HG02884 (cell line): ENCODE data around the gene ZBTB11.
"Not testable (repeated sequence)": the region's sequence is repeated elsewhere in the genome, so short reads cannot be mapped to it uniquely, and the experiment has no call there.

Experiments
- ATAC-seq: cut with Tn5 transposase; IDR thresholded peaks from one replicate; pipeline ENCODE4 v1.9.1; 2021; ENCODE audit warnings: mild to moderate bottlenecking, moderate library complexity; ENCODE audit not compliant: unreplicated experiment

ZBTB11 gene

GRCh38 chr3:101619734-101620133 is 57.2 kb downstream of the ZBTB11 start:
- no peak for ATAC-seq

GRCh38 chr3:101618726-101619125 is 58.2 kb downstream of the ZBTB11 start:
- ATAC-seq, result no peak

GRCh38 chr3:101617478-101617877 is 59.5 kb downstream of the ZBTB11 start:
- ATAC-seq, result no peak

- ATAC-seq, result no peak
These were observed 61.4 kb downstream of the ZBTB11 start for GRCh38 chr3:101615525-101615924.

- ATAC-seq, result not testable (repeated sequence)
These were observed 63.9 kb downstream of the ZBTB11 start for GRCh38 chr3:101613014-101613413.

GRCh38 chr3:101611023-101611422 is 65.9 kb downstream of the ZBTB11 start:
- ATAC-seq, result no peak

GRCh38 chr3:101605398-101605797 is 71.5 kb downstream of the ZBTB11 start:
- ATAC-seq, result not testable (repeated sequence)

- ATAC-seq, result no peak
These were observed 73.7 kb downstream of the ZBTB11 start for GRCh38 chr3:101603184-101603583.

- no peak for ATAC-seq
These were observed 74.2 kb downstream of the ZBTB11 start for GRCh38 chr3:101602731-101603130.
